GM18868 (cell line): ENCODE results near the gene METTL15.
A peak's percentile ranks its signal among the peaks of the same experiment; 100 is the strongest.
"Not testable (repeated sequence)": the region's sequence is repeated elsewhere in the genome, so short reads cannot be mapped to it uniquely, and the experiment has no call there.

ENCODE experiments used
- ATAC-seq: cut with Tn5 transposase; IDR thresholded peaks from one replicate; pipeline ENCODE4 v1.9.1; 2021; ENCODE audit warnings: mild to moderate bottlenecking, moderate library complexity; ENCODE audit not compliant: unreplicated experiment

METTL15 gene

DNA sequence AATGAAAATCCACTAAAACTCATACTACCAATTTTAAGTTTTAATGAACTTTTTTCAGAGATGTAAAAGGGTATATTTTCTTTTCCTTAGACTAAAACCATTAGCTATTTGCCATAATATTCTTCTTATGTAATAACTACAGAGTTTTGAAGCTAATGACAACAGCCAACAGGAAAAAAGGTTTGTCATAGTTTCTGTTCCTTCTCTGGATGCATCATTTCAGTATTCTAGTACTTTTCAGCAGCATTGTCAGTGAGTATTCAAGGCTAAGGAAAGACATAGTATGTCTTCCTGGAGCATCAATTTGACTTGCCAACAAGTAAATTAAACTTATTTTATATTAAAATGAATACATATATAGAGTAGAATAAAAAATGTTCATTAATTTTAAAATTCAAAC, 166.0 kb downstream of the METTL15 start:
- ATAC-seq = no peak

DNA sequence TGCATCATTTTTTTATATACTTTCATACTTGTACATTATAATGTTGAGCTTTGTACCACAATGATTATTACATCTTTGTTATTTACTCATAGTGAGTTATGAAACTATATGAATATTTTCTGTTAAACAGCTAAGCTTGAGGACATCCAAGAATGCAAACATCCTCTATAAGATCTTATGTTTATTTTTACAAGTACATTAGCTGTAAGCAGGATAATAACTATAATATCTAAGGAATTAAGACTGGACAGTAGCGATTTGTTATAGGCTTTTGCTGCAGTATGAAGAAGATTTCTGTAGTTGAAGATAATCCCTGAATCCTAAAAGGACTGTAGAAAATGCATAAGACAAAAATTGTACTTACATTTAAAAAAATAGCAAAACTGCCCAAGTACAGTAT, 176.0 kb downstream of the METTL15 start:
- ATAC-seq = no peak

DNA sequence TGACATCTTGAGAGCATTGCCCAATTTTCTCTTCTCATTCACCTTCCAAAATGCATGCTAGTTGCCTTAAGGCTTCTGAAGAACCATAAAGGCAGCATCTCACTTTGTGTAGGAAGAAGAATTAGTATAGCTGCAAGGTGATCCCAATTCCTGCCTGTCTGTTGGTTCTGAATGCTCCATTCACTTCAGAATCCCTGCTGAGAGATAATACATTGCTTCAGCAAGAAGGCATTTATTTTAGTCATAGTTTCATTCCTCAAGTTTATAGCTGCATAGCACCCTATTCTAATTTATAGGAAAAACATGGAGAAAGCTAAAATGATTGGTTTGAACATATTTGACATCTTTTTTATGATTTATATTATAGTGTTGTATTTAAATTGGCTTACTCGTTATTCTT, 181.3 kb downstream of the METTL15 start:
- no peak for ATAC-seq

DNA sequence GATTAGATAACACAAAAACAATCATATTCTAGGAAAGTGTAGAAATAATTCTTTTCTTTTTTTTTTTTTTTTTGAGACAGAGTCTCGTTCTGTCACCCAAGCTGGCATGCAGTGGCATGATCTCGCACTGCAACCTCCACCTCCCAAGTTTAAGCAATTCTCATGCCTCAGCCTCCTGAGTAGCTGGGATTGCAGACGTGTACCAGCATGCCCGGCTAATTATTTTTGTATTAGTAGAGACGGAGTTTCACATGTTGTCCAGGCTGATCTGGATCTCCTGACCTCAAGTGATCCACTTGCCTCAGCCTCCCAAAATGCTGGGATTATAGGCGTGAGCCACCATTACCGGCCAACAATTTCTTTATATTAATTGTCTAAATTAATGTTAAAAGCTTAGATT, 182.8 kb downstream of the METTL15 start:
- not testable (repeated sequence) for ATAC-seq

DNA sequence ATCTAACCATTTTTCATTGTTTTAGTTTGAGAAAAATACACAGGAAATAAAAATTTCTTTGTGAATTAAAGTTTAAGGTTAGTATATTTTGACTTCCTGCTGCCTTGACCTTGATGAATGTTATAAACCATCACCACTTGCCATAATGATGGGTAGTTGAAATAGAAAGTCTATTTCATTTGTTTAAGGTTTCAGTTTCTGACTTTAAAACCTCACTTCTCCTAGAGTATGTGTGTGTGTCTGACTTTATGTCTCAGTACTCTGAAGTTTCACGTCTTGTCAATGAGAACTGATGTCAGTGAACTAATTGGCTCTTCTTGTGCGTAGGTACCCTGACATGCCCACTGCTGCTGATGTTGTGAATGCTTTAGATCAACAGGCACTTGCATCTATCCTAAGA, 188.2 kb downstream of the METTL15 start:
- ATAC-seq = peak; percentile 96

DNA sequence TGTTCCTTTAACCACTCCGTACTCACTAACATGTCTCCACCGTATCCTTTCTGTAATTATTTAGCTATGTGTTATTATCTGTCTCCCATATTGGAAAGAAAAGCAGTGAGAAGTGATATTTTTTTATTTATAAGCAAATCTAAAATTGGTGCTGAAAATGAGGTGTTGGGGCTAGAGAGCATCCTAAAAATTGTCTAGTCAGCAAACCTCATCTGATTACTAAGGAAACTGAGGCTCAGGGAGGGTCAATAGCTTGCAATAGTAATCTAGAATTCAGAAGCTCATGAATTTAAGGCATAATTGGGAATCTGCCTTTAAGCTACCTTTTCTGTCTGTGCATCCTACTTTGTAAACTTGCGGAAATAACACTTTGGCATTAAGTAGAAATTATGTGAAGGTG, 190.0 kb downstream of the METTL15 start:
- ATAC-seq = no peak

DNA sequence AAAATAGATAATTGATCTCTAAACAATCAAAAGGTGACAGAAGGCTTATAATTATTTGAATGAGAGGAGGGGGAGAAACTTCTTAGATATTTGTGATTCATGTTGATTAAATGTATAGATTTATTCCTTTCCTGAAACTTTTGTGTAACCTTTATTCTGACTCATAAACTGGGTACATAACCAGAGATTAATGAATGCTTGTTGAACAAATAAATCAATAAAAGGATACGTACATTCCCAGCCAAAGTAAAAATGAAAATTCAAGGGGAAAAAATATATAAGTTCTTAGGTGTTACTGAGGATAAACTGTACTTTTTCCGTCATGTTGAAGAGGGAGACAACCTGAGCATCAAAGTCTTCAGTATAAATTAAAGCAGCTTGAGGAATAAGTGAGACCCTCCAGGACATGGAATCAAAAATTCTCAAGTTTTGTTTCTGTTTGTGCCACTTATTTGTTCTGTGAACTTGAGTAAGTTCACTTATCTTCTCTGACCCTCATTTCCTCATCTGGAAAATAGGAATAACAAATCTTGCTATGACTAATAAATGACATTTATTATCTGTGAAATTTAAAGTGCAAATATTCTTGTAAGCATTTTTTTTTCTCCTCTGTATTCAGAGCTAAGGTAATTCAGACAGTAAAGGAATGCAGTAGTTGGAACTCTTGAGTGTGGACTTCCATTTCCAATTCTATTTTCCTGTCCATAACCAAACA, 195.4 kb downstream of the METTL15 start:
- ATAC-seq = no peak

DNA sequence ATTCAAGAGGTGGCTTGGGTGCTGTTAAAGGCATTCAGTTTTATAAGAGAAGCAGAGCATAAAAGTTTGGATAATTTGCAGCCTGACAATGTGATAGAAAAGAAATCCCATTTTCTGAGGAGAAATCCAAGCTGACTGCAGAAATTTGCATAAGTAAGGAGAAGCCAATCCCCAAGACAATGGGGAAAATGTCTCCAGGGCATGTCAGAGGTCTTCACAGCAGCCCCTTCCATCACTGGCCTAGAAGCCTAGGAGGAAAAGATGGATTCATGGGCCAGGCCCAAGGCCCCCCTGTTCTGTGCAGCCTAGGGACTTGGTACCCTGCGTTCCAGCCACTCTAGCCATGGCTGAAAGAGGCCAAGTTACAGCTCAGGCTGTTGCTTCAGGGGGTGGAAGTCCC, 207.3 kb downstream of the METTL15 start:
- ATAC-seq = no peak

DNA sequence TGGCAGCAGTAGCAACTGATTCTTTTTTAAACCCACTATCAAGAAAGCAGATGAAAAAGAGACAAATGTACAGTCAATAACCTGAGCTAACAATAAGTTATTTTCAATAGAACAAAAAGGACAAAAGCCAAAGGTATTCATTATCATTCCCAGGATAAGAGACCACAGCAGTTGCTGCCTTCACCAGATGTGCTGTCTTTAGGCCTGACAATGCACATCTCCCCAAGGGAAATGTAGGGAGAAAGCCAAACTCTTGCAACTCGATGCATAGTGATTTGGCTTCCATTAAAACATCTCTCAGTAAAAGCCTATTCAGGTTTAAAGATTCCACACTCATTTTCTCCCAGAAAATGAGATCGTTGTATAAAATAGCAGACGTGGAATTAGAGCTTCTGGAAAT, 210.7 kb downstream of the METTL15 start:
- no peak for ATAC-seq

DNA sequence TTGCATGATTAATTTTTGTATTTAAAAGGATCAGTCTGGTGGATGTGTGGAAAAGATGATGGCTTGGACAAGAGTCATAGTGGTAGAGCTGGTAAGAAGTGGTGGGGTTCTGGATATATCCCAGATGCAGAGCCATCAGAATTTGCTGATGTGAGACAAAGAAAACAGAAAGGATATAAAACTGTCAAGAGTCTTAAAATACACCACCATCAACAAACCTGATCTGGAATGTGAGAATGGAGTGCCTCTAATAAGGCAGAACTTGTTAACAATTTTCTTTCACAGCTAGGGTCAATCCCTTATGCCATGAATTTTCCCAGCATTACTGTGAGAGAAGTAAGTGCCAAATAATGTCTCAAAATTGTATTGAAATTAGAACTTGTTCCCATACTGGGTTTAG, 215.4 kb downstream of the METTL15 start:
- ATAC-seq = no peak

DNA sequence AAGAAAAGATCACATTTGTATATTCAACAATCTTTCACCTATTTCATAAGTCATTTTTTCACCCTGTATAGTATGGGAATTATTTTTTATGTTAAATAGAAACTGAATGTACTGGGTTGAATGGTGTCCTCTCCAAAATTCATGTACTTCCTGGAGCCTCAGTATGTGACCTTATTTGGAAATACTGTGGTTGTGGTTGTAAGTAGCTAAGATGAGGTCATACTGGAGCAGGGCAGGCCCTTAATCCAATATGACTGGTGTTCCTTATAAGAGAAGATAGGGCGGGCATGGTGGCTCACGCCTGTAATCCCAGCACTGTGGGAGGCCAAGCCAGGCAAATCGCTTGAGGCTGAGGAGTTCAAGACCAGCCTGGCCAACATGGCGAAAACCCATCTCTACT, 224.2 kb downstream of the METTL15 start:
- ATAC-seq = peak; percentile 71

DNA sequence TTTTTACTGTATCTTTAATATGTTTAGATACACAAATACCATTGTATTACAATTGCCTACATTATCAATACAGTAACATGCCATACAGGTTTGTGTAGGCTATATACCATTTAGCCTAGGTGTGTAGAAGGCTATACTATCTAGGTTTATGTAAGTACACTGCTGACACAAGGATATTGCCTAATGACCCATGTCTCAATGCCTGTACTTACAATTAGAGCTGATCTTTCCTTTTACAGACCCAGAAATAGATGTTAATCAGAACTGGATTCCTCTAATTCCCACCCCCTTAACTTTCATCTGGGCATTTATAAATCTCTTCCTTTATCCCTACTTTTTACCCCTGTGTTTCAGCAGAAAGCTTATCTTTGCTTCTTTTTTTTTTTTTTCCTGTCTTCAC, 229.5 kb downstream of the METTL15 start:
- ATAC-seq = no peak

DNA sequence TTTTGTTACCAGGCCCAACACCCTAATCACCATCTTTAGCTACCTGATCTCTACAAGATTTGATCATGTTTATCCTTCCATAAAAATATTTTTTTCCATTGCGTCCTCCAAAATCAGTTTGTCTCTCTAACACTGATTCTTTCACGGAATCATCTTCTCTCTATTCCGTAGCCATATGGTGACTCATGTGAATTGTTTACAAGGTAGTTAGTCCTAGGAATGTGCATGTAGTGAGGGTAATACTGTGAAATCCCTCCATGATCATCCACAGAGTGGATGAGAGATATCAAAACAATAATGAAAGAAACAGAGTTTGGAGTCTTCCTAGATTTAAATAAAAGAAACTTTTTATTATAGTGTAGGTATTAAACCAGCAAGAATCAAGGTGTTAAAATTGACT, 230.2 kb downstream of the METTL15 start:
- no peak for ATAC-seq

DNA sequence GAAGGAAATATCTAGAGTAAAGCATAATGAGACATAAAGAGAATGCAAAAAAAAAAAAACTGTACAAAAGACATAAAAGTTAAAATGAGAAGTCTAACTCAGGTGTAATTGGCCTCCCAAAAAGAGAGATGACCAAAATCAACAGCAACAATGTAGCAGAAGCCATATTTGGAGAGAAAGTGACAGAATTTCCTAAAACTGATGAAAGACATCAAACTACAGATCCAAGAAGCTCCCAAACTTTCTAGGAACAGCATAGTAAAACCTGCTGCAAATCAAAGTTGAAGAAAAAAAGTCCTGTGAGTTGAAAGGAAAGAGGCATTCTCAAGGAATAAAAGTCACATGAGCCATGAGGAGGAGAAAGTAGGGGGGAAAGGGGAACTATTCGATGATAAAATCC, 231.3 kb downstream of the METTL15 start:
- ATAC-seq = no peak

DNA sequence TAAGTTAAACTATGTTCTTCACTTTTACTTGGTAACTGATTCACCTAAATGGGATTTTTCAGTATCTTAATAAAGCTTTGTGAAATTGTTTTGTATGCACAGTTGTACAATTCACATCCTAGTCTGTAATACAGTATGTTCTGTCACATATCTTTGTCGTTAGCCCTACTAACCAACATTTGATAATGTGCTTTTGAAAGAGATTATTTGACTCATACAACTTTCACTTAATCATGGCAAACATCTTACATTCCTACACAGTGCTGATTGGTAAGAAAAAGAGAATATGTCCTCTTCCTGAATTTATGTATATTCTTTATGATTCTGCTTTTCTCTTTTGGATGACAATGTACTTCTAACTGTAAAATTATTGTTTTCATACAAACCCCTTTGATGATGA, 234.5 kb downstream of the METTL15 start:
- ATAC-seq = no peak

DNA sequence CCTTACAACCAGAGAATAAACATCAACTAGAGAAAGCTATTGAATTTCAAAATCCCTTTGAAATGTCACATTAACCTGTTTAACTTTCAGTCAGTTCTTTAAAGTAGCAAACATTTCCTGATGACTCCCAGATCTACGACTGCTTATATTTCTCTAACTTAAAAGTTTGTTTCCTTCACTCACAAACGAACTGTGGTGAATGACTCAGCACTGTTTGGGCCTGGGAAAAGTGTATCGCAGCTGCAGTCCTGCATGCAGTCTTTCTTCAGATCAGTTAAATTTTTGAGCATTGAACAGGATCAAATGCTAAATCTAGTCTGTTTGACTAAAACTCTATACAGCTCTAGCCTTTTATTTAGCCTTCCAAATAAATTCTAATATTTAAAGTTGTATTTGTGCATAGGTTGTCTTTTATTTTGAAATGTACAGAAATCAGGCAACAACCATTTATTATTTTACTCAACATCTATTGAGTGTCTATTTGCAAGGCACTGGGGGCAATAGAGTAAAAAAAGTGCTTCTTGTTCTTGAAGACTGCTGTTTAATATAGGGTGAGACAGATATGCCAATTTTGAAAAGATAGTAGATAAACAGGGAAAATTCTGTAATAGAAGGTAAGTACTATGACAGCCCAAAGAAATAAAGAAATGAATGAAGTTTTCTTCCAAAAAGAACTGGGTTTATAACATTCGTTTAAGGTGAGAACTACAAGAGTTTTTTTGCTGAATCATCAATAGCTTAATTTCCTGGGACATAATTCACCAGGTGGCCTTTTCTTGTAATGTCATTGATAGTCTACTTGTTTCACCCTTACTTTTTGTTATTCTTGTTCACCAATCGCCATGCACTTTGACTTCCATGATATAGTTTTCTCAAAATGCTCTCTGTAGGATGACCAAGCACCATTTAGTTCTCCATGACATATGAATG, 235.4 kb downstream of the METTL15 start:
- ATAC-seq = peak; percentile 51

DNA sequence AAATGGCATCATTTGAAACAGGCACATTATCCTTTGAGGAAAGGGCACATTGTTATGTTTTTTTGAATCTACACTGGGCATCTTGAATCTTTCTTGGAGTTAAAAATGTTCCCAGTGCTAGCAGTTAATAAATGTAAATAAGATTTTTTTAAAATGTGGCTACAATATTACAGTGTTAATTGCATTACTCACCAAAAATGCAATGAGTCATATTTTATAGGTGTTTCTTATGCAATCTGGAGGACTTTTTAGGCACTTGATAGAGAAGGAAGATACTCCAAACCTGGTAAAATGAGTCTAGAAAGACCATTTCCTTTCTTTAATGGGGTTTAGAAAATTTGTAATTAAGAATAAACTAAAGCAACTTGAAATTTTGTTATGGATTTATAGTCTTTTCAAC, 238.0 kb downstream of the METTL15 start:
- no peak for ATAC-seq

DNA sequence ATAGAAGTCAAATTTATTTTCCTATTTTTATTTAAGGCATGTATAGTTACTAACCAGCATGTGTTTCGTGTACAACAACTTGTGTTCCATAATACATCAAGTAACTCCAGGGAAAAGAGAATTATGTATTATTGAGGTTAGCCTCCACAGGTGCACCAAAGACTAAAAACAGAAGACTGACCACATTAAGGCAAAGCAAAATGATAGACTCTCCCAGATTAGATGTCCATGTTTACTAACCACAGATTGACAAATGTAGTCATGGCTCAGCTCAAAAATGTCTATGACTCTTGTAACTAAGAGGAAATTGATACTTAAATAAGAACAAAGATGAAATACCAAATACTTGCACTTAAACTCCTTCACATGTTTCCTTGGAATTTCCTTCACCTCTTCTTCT, 238.5 kb downstream of the METTL15 start:
- no peak for ATAC-seq

DNA sequence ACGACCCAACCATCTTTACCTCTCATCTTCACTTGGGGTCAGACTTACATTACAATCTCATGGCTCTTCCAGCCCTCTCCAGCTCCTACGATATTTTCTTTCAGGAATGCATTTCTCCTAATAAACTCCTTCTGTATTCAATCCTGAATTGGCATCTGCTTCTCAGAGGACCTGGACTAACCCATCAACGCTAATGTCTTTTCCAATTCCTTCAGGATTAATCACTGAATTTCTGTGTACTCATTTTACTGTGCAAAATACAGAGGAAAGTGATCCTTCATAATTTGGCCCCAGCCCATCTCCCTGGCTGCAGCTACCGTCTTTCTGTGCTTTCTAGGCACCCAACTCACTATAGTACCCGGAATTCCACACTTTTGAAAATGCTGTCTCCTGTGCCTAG, 239.2 kb downstream of the METTL15 start:
- ATAC-seq = no peak

DNA sequence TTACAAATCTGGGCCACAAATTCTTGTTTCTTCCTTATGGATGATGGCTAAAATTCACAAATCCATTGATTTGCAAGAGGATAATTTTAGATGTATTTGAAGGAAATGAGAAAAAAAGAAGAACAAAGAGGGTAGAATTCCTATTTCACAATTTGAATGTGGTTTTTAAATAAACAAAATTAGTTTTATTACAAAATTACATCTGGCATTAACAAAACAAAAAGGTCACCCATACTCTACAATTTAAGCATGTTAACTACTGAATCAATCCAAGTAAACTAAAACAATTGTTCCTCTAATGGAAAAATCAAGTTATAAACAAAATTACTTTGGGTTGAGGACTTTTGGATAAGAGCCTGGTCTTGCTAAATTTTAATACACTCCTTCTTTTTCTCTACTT, 242.0 kb downstream of the METTL15 start:
- no peak for ATAC-seq

DNA sequence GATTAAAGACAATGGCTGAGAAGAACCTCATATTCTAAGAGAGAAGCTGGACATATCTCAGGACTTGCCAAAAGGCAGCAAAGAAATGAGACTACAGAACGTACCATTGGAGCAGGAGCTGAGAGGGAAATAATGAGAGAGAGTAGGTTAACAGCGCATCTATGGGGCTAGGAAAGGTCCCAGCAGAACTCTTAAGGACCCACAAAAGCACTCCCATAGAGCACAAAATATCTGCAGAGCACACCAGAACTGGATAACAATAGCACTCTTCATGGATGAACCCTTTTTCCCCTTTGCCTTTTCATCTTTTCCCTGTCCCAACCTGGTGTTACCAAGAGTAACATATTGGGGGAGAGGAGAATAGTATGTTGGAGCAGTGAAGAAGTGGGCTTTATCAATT, 245.8 kb downstream of the METTL15 start:
- ATAC-seq = no peak
